ENCODE data around the gene ZNF575. TPM values are rescaled to one million over a fixed set of nuclear protein-coding genes. Genes with fewer than 3 reads are reported as not detected.

The ZNF575 gene
- total and polyA plus RNA-seq, 10 of the 15 experiments (the other 5 are each of a cell fraction or from before 2014, with no cell fraction given), result 0.18 to 2.8 (median 0.75) TPM

DNA sequence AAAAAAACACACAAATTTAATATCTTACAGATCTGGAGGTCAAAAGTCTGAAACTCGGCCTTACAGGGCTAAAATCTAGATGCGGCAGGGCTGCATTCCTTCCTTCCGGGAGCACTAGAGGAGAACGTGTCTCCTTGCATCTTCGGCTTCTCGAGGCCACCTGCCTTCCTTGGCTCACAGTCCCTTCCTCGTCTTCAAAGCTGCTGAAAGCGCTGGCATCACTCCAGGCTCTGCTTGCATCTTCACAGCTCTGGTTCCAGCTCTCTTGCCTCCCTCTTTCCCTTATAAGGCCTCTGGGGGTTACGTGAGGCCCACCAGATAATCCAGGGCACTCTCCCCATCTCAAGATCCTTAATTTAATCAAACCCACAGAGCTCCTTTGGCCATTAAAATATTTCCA, 31.8 kb downstream of the ZNF575 start:
- 90% methylated on average over 9 of the region's 9 CpGs for WGBS (ENCODE audit: insufficient coverage, insufficient replicate concordance, low lambda C conversion rate, missing lambda C conversion rate)
- no peak for DNase-seq (ENCODE audit: low read depth, low spot score)
- no peaks in the 10 kb centered on the region for H3K27me3 ChIP-seq (replicated peaks in 1 of 2; ENCODE audit: control insufficient read depth in 2 of 2, insufficient read depth in 2 of 2, low read length in 1 of 2)
- peaks cover 0 to 1% of the 10 kb centered on the region in 2 experiments; a peak in 1 of 4 replicates for H3K36me3 ChIP-seq (ENCODE audit: control insufficient read depth in 2 of 2, insufficient read depth in 2 of 2, low read length in 1 of 2)
- no TSS peak for BruUV-seq (replicated peaks)
- ChIA-PET CTCF (interaction anchor here (1.4 to 1.8 kb wide), 2 partner anchors 9 to 10 kb away, joined by 4 to 14 read pairs; no protein-coding TSS in a partner anchor), POLR2A (interaction anchor here (0.5 to 1.7 kb wide), 3 partner anchors 10 to 223 kb away, joined by 3 to 6 read pairs (median 3); partner anchors contain the start of gene XRCC1), SMC1A (ENCODE audit: uncharacterized antibody, unreplicated experiment) (interaction anchor here (1.0 to 1.7 kb wide), 2 partner anchors 10 to 30 kb away, joined by 3 to 5 read pairs; no protein-coding TSS in a partner anchor), RAD21 (ENCODE audit: unreplicated experiment) (interaction anchor here (0.9 to 1.0 kb wide), 2 partner anchors 10 to 31 kb away, joined by 3 read pairs; partner anchors contain the start of genes IRGQ, PINLYP, XRCC1 and ZNF576)
- in situ Hi-C loops (cut with MboI), result no loop called here
- TF ChIP-seq LARP7 (IDR thresholded peaks at IDR 0.05) (no peak), KAT2A (conservative IDR thresholded peaks at IDR 0.05; ENCODE audit: control insufficient read depth, low read depth, low read length) (no peak), IKZF1 (conservative IDR thresholded peaks at IDR 0.05) (no peak), KDM1A (IDR thresholded peaks at IDR 0.05; ENCODE audit: borderline replicate concordance) (no peak), RAD21 (IDR thresholded peaks at IDR 0.05; ENCODE audit: insufficient read depth, low read depth, low read length) (no peak), IKZF2 (IDR thresholded peaks at IDR 0.05) (no peak), BMI1 (IDR thresholded peaks at IDR 0.05; ENCODE audit: borderline replicate concordance) (no peak), RELA (IDR thresholded peaks at IDR 0.05; ENCODE audit: borderline replicate concordance, partially characterized antibody) (no peak), NFYB (IDR thresholded peaks at IDR 0.05; ENCODE audit: insufficient read depth, low read depth, low read length) (no peak)
- H2AFZ ChIP-seq (ENCODE audit: control insufficient read depth, low read depth, low read length), result no peak overlapping the region
- H3K79me2 ChIP-seq (ENCODE audit: control insufficient read depth, insufficient read depth, low read length), result no peaks in the 10 kb centered on the region
- no peaks in the 10 kb centered on the region for H3K9me3 ChIP-seq (replicated peaks; ENCODE audit: control insufficient read depth, insufficient read depth, low read length)
- H4K20me1 ChIP-seq (ENCODE audit: control insufficient read depth, insufficient read depth), result no peaks in the 10 kb centered on the region
- peaks cover 12% of the 10 kb centered on the region for H3K4me1 ChIP-seq (ENCODE audit: control insufficient read depth, insufficient read depth, low read length)
- H3K4me2 ChIP-seq (ENCODE audit: control insufficient read depth, insufficient read depth), result no peak overlapping the region
- no peak overlapping the region for H3K27ac ChIP-seq (ENCODE audit: control insufficient read depth, insufficient read depth)
- H3K9ac ChIP-seq (ENCODE audit: control insufficient read depth, insufficient read depth, low read length), result no peak overlapping the region
- no peak overlapping the region for H3K4me3 ChIP-seq
- no peak for FAIRE-seq
- intact Hi-C loops (cut with micrococcal nuclease; ENCODE audit: unreplicated experiment), result no loop called here
- ATAC-seq, result no peak

Measured in GM12878 (cell line).